ES-I3 (cell line): ENCODE measurements around the gene MDGA2.

Experiments
- H3K36me3 ChIP-seq: 2 replicates; pipeline ENCODE4 v1.6.1; 2013; ENCODE audit warnings: mild to moderate bottlenecking, low read length, control low read depth, moderate library complexity; ENCODE audit not compliant: insufficient read depth
- H3K4me1 ChIP-seq: 2 replicates; pipeline ENCODE4 v1.6.1; 2013; ENCODE audit warnings: mild to moderate bottlenecking, control low read depth, low read length; ENCODE audit not compliant: insufficient read depth
- H3K9ac ChIP-seq: 2 replicates; pipeline ENCODE4 v1.6.1; 2013; ENCODE audit warnings: low read depth, mild to moderate bottlenecking, low read length, moderate library complexity
- H3K9me3 ChIP-seq: 2 replicates; pipeline ENCODE4 v1.6.1; 2013; ENCODE audit warnings: mild to moderate bottlenecking, low read length, moderate library complexity; ENCODE audit not compliant: control insufficient read depth, insufficient read depth

The MDGA2 gene

GRCh38 chr14:47675466-47676314 lies at the start of gene MDGA2:
TSS of gene MDGA2 (minus strand) at chr14:47675605.
- Histone ChIP-seq H3K9ac (peak within 1 kb of the TSS; percentile 78), H3K36me3 (no peaks in the 10 kb centered on the region), H3K4me1 (peaks cover 3% of the 10 kb centered on the region; the same call in 1 of the 2 replicates), H3K9me3 (no peaks in the 10 kb centered on the region)

- H3K9me3 ChIP-seq: no peaks in the 10 kb centered on the region
- no peak overlapping the region for H3K9ac ChIP-seq
- H3K36me3 ChIP-seq: no peaks in the 10 kb centered on the region
- H3K4me1 ChIP-seq: no peaks in the 10 kb centered on the region
Measured at GRCh38 chr14:47722929-47723693, 47.7 kb upstream of the MDGA2 start.

GRCh38 chr14:47720281-47720680 lies 44.9 kb upstream of the MDGA2 start:
- no peaks in the 10 kb centered on the region for H3K36me3 ChIP-seq
- no peaks in the 10 kb centered on the region for H3K4me1 ChIP-seq
- H3K9me3 ChIP-seq: no peaks in the 10 kb centered on the region
- H3K9ac ChIP-seq: no peak overlapping the region

- Histone ChIP-seq H3K4me1 (no peaks in the 10 kb centered on the region), H3K36me3 (no peaks in the 10 kb centered on the region), H3K9ac (no peak overlapping the region), H3K9me3 (no peaks in the 10 kb centered on the region)
Measured at GRCh38 chr14:47715330-47715729, 39.9 kb upstream of the MDGA2 start.

- no peaks in the 10 kb centered on the region for H3K4me1 ChIP-seq
- no peaks in the 10 kb centered on the region for H3K9me3 ChIP-seq
- H3K9ac ChIP-seq: no peak overlapping the region
- H3K36me3 ChIP-seq: no peaks in the 10 kb centered on the region
Measured at GRCh38 chr14:47710581-47710980, 35.2 kb upstream of the MDGA2 start.

GRCh38 chr14:47705683-47706082 lies 30.3 kb upstream of the MDGA2 start:
- no peaks in the 10 kb centered on the region for H3K4me1 ChIP-seq
- no peaks in the 10 kb centered on the region for H3K36me3 ChIP-seq

GRCh38 chr14:47691829-47692228 lies 16.4 kb upstream of the MDGA2 start:
- H3K4me1 ChIP-seq: no peaks in the 10 kb centered on the region
- no peaks in the 10 kb centered on the region for H3K36me3 ChIP-seq
- no peak overlapping the region for H3K9ac ChIP-seq
- no peaks in the 10 kb centered on the region for H3K9me3 ChIP-seq

More at GRCh38 chr14:47705683-47706082, 30.3 kb upstream of the MDGA2 start:
- H3K9ac ChIP-seq: no peak overlapping the region
- no peaks in the 10 kb centered on the region for H3K9me3 ChIP-seq

GRCh38 chr14:47678993-47679392 lies 3.6 kb upstream of the MDGA2 start:
- Histone ChIP-seq H3K9me3 (no peaks in the 10 kb centered on the region), H3K9ac (no peak overlapping the region), H3K36me3 (no peaks in the 10 kb centered on the region), H3K4me1 (no peaks in the 10 kb centered on the region)

GRCh38 chr14:47678157-47678556 lies 2.8 kb upstream of the MDGA2 start:
- no peaks in the 10 kb centered on the region for H3K9me3 ChIP-seq
- 0 out of 2 replicates have a peak, but pooled peaks cover 3% of the 10 kb centered on the region for H3K4me1 ChIP-seq
- H3K9ac ChIP-seq: no peak overlapping the region
- H3K36me3 ChIP-seq: no peaks in the 10 kb centered on the region

GRCh38 chr14:47676315-47676617 lies 861 bp upstream of the MDGA2 start:
- no peaks in the 10 kb centered on the region for H3K36me3 ChIP-seq
- peaks cover 3% of the 10 kb centered on the region; the same call in 1 of the 2 replicates for H3K4me1 ChIP-seq
- H3K9me3 ChIP-seq: no peaks in the 10 kb centered on the region
- peak overlapping the region; percentile 78 for H3K9ac ChIP-seq

- no peaks in the 10 kb centered on the region for H3K9me3 ChIP-seq
- H3K4me1 ChIP-seq: peaks cover 3% of the 10 kb centered on the region; the same call in 1 of the 2 replicates
- H3K9ac ChIP-seq: peak overlapping the region; percentile 78
- no peaks in the 10 kb centered on the region for H3K36me3 ChIP-seq
Measured at GRCh38 chr14:47674543-47675465, 601 bp downstream of the MDGA2 start.

GRCh38 chr14:47674148-47674542 lies 1.3 kb downstream of the MDGA2 start:
- H3K4me1 ChIP-seq: peaks cover 3% of the 10 kb centered on the region; the same call in 1 of the 2 replicates
- H3K9me3 ChIP-seq: no peaks in the 10 kb centered on the region
- no peaks in the 10 kb centered on the region for H3K36me3 ChIP-seq
- peak overlapping the region; percentile 78; the same call in 1 of the 2 replicates for H3K9ac ChIP-seq

GRCh38 chr14:47665337-47666134 lies 9.9 kb downstream of the MDGA2 start:
- Histone ChIP-seq H3K4me1 (no peaks in the 10 kb centered on the region), H3K9me3 (no peaks in the 10 kb centered on the region), H3K36me3 (no peaks in the 10 kb centered on the region), H3K9ac (no peak overlapping the region)
